ENCODE measurements around the gene PARD3B. TPM values are rescaled to one million over a fixed set of nuclear protein-coding genes. Genes with fewer than 3 reads are reported as not detected.

Gene PARD3B
- total and polyA plus RNA-seq, 2 of the 4 experiments (the other 2 are of a cell fraction): 3.3 to 15.6 TPM

DNA sequence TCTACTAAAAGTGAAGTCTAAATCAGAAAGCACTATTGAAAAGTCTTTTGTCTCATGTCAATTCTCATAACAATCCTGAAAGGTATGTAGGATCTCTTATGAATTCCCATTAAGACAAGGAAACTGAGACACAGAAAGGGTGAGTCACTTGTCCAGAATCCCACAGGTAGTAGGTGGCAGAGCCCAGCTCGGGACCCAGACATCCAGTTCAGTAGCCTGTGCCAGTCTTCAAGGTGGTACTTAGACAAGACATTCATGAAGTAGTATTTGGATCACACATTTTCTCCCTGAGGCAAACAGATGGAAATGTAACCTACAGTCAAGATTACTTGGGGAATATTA, 14.8 kb upstream of the PARD3B start:
- H3K14ac ChIP-seq (replicated peaks; ENCODE audit: low read depth, low read length): no peak overlapping the region
- no peaks in the 10 kb centered on the region for H4K20me1 ChIP-seq (ENCODE audit: insufficient read depth, low read length)
- H3K4me3 ChIP-seq (ENCODE audit: insufficient read depth, low read depth, low read length): no peak overlapping the region
- DNase-seq: no peak
- ATAC-seq (ENCODE audit: low read depth): no peak
- no peak overlapping the region for H2BK120ac ChIP-seq (ENCODE audit: low read depth, low read length)
- ChIA-PET CTCF (no interaction called here), POLR2A (ENCODE audit: unreplicated experiment) (no interaction called here)
- H3K27ac ChIP-seq (ENCODE audit: insufficient read depth, low read length): no peak overlapping the region
- dilution Hi-C loops (cut with HindIII; ENCODE audit: low sequenced_read_pairs, unreplicated experiment) (no loop called here), intact Hi-C loops (cut with micrococcal nuclease) (no loop called here), in situ Hi-C loops (cut with MboI; ENCODE audit: low sequenced_read_pairs) (loop anchor here (25.0 kb wide), 1 partner anchor 1157 kb away; the partner anchor contains the start of gene NRP2)
- H2AK9ac ChIP-seq (replicated peaks; ENCODE audit: low read depth, low read length, poor library complexity): no peak overlapping the region
- TF ChIP-seq SMC3 (IDR thresholded peaks at IDR 0.05; ENCODE audit: low read depth, low read length) (no peak), CTCF (conservative IDR thresholded peaks at IDR 0.05; ENCODE audit: low read depth, low read length) (no peak), CHD1 (IDR thresholded peaks at IDR 0.05; ENCODE audit: low read depth, low read length) (no peak), RCOR1 (IDR thresholded peaks at IDR 0.05; ENCODE audit: insufficient replicate concordance, low read length) (no peak), MAZ (IDR thresholded peaks at IDR 0.05; ENCODE audit: borderline replicate concordance, low read depth, low read length) (no peak), NFE2L2 (IDR thresholded peaks at IDR 0.05; ENCODE audit: low read depth, low read length) (no peak)
- TF ChIP-seq, protein P1, sequence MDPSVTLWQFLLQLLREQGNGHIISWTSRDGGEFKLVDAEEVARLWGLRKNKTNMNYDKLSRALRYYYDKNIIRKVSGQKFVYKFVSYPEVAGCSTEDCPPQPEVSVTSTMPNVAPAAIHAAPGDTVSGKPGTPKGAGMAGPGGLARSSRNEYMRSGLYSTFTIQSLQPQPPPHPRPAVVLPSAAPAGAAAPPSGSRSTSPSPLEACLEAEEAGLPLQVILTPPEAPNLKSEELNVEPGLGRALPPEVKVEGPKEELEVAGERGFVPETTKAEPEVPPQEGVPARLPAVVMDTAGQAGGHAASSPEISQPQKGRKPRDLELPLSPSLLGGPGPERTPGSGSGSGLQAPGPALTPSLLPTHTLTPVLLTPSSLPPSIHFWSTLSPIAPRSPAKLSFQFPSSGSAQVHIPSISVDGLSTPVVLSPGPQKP (IDR thresholded peaks at IDR 0.05; ENCODE audit: borderline replicate concordance, low read depth, low read length): no peak
- TF ChIP-seq, protein P2, sequence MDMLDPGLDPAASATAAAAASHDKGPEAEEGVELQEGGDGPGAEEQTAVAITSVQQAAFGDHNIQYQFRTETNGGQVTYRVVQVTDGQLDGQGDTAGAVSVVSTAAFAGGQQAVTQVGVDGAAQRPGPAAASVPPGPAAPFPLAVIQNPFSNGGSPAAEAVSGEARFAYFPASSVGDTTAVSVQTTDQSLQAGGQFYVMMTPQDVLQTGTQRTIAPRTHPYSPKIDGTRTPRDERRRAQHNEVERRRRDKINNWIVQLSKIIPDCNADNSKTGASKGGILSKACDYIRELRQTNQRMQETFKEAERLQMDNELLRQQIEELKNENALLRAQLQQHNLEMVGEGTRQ (IDR thresholded peaks at IDR 0.05; ENCODE audit: low read depth, low read length): no peak
- no peak overlapping the region for H3K4me2 ChIP-seq (ENCODE audit: low read depth, low read length)
- no peak overlapping the region; the same call in 2 of the 3 replicates for H2BK15ac ChIP-seq (ENCODE audit: low read depth, low read length)
- H3K56ac ChIP-seq (ENCODE audit: extremely low read depth, insufficient read depth, low read length): no peak overlapping the region
- H4K91ac ChIP-seq (ENCODE audit: insufficient read depth, low read depth, low read length): no peak overlapping the region
- peaks cover 3% of the 10 kb centered on the region for H3K9me3 ChIP-seq (ENCODE audit: control insufficient read depth, insufficient read depth, low read length)
- H4K8ac ChIP-seq (ENCODE audit: low read depth in 2 of 2, low read length in 2 of 2): no peak overlapping the region
- H2AFZ ChIP-seq (replicated peaks; ENCODE audit: low read length, poor library complexity): no peak overlapping the region
- 0 out of 2 replicates have a peak, but pooled peaks cover 4% of the 10 kb centered on the region for H3K4me1 ChIP-seq (ENCODE audit: control insufficient read depth, insufficient read depth, low read length)
- H2BK5ac ChIP-seq (ENCODE audit: low read depth, low read length, poor library complexity, severe bottlenecking): no peak overlapping the region
- no peaks in the 10 kb centered on the region for H3K79me1 ChIP-seq (ENCODE audit: low read depth in 1 of 2, low read length in 2 of 2)
- H3K23ac ChIP-seq (ENCODE audit: low read depth, low read length): no peak overlapping the region
- no peak overlapping the region for H2BK20ac ChIP-seq (ENCODE audit: low read depth, low read length)
- no peak overlapping the region for H4K5ac ChIP-seq (ENCODE audit: low read depth, low read length)
- BruUV-seq (replicated peaks): no TSS peak
- H3K9me1 ChIP-seq (ENCODE audit: insufficient read depth, low read length): no peaks in the 10 kb centered on the region
- no peak overlapping the region for H3K18ac ChIP-seq (ENCODE audit: low read depth, low read length)
- H3K9ac ChIP-seq (ENCODE audit: low read depth, low read length): no peak overlapping the region
- no peak overlapping the region for H2AK5ac ChIP-seq (ENCODE audit: low read depth, low read length)
- H3K27me3 ChIP-seq (ENCODE audit: control insufficient read depth, insufficient read depth, low read length): no peaks in the 10 kb centered on the region
- H3K4ac ChIP-seq (ENCODE audit: low read depth, low read length): no peak overlapping the region
- no CpG with 5 or more reads among the region's 1 CpG for WGBS, 2 experiments (ENCODE audit: extremely low coverage in 2 of 2, insufficient read length in 1 of 2)
- H3K36me3 ChIP-seq (ENCODE audit: control insufficient read depth, insufficient read depth, low read length): no peaks in the 10 kb centered on the region
